IMR-90 (cell line): Measurements from ENCODE around the gene PLA2G4D.

Source experiments
- BHLHE40 ChIP-seq: fragments of 150-350 bp; IDR thresholded peaks from 2 replicates; pipeline ENCODE4 v1.6.1; 2016; ENCODE audit warnings: mild to moderate bottlenecking, low read depth, low read length
- CHD1 ChIP-seq: IDR thresholded peaks from 2 replicates; pipeline ENCODE4 v1.6.1; 2012; ENCODE audit warnings: low read depth, low read length, improper control_type of control experiment
- POLR2A ChIP-seq: IDR thresholded peaks from 2 replicates; pipeline ENCODE4 v1.6.1; 2012; ENCODE audit warnings: mild to moderate bottlenecking, low read depth, low read length
- SMC3 ChIP-seq: fragments of 150-350 bp; IDR thresholded peaks from 2 replicates; pipeline ENCODE4 v1.6.1; 2016; ENCODE audit warnings: low read depth, mild to moderate bottlenecking, antibody characterized with exemption, low read length, moderate library complexity
- TF ChIP-seq, protein P1 (sequence below): conservative IDR thresholded peaks from 2 replicates; pipeline ENCODE4 v1.5.1; 2012; ENCODE audit warnings: mild to moderate bottlenecking, low read depth, low read length, improper control_type of control experiment

DNA sequence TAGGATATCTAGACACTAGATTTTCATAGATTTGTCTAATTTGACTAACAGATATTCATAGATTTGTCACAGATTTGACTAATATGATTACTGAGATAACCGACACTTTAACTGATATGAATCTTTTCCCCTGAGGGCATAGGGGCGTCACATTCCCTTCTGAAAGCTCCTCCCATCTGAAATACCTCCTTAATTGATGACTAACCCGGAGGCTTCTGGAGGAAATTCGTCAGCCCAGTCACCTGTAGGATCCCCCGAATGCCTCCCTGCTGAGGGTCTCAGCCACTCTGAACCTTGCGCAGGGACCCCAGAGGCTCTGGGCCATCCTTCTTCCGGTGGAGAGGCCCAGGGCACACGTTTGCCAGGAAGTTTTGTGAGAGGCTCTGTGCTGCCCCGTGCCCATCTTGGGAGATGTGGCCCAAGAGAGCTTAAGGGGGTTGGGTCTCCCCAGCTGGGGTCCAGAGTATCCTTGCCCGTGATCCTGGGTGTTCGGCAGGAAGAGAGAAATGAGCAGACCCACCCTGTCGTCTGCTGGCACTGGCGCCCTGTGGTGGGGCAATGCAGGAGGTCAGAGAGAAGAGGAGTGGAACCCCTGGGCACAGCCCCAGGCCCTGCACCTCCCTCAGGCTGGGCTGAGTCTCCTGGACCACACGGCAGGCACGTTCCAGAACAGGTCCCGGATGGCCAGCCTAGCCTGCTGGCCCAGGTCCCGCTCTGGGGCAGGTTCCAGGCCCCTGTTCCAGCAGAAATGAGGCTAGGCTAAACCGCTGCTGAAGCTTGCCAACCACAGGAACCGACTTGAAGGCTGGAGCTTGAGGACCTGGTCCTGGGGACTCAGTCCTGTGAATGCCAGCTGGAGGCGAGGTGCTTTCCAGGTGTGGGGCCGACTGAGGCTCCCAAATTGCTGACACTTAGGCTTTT, 1.7 kb downstream of the PLA2G4D start:
- TF ChIP-seq, protein P1, sequence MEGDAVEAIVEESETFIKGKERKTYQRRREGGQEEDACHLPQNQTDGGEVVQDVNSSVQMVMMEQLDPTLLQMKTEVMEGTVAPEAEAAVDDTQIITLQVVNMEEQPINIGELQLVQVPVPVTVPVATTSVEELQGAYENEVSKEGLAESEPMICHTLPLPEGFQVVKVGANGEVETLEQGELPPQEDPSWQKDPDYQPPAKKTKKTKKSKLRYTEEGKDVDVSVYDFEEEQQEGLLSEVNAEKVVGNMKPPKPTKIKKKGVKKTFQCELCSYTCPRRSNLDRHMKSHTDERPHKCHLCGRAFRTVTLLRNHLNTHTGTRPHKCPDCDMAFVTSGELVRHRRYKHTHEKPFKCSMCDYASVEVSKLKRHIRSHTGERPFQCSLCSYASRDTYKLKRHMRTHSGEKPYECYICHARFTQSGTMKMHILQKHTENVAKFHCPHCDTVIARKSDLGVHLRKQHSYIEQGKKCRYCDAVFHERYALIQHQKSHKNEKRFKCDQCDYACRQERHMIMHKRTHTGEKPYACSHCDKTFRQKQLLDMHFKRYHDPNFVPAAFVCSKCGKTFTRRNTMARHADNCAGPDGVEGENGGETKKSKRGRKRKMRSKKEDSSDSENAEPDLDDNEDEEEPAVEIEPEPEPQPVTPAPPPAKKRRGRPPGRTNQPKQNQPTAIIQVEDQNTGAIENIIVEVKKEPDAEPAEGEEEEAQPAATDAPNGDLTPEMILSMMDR = no peak
- no peak for TF ChIP-seq CHD1
- TF ChIP-seq BHLHE40 = no peak
- no peak for TF ChIP-seq POLR2A
- TF ChIP-seq SMC3 = no peak
